ENCODE measurements around the gene C17orf58. TPM values are rescaled to one million over a fixed set of nuclear protein-coding genes. Genes with fewer than 3 reads are reported as not detected.

Gene C17orf58
- total and polyA plus RNA-seq, 9 of the 15 experiments (the other 6 are each of a cell fraction or from before 2014, with no cell fraction given) = 8.6 to 37.4 (median 27.6) TPM

- TF ChIP-seq, protein P1, sequence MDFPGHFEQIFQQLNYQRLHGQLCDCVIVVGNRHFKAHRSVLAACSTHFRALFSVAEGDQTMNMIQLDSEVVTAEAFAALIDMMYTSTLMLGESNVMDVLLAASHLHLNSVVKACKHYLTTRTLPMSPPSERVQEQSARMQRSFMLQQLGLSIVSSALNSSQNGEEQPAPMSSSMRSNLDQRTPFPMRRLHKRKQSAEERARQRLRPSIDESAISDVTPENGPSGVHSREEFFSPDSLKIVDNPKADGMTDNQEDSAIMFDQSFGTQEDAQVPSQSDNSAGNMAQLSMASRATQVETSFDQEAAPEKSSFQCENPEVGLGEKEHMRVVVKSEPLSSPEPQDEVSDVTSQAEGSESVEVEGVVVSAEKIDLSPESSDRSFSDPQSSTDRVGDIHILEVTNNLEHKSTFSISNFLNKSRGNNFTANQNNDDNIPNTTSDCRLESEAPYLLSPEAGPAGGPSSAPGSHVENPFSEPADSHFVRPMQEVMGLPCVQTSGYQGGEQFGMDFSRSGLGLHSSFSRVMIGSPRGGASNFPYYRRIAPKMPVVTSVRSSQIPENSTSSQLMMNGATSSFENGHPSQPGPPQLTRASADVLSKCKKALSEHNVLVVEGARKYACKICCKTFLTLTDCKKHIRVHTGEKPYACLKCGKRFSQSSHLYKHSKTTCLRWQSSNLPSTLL (IDR thresholded peaks at IDR 0.05) = peak; percentile 89
- no peak for TF ChIP-seq ZNF165 (CRISPR knock-in tag; IDR thresholded peaks at IDR 0.05; ENCODE audit: borderline replicate concordance)
- peak in 1 of 2 experiments; percentile 83; a peak in 2 of 4 replicates for TF ChIP-seq NONO (IDR thresholded peaks at IDR 0.05; ENCODE audit: low read depth in 2 of 2, low read length in 1 of 2)
- TF ChIP-seq EHMT2 (IDR thresholded peaks at IDR 0.05) = no peak
- TF ChIP-seq, protein P2, sequence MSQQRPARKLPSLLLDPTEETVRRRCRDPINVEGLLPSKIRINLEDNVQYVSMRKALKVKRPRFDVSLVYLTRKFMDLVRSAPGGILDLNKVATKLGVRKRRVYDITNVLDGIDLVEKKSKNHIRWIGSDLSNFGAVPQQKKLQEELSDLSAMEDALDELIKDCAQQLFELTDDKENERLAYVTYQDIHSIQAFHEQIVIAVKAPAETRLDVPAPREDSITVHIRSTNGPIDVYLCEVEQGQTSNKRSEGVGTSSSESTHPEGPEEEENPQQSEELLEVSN (IDR thresholded peaks at IDR 0.05; ENCODE audit: borderline replicate concordance in 1 of 2, extremely low read depth in 1 of 2, insufficient read depth in 1 of 2, insufficient read length in 1 of 2, low read depth in 1 of 2, low read length in 1 of 2, poor library complexity in 1 of 2, severe bottlenecking in 1 of 2) = peak; percentile 97 to 99
- TF ChIP-seq ATF1 (CRISPR knock-in tag; IDR thresholded peaks at IDR 0.05) = no peak
- TF ChIP-seq ATF1 (tag; IDR thresholded peaks at IDR 0.05) = peak; percentile 86
- TF ChIP-seq RFX7 (CRISPR knock-in tag; IDR thresholded peaks at IDR 0.05) = no peak
- peak; percentile 71; the same call in 1 of the 2 replicates for TF ChIP-seq ZNF609 (CRISPR knock-in tag; IDR thresholded peaks at IDR 0.05; ENCODE audit: borderline replicate concordance)
- no peak; the same call in 1 of the 2 replicates for TF ChIP-seq ZNF24 (IDR thresholded peaks at IDR 0.05)
- TF ChIP-seq FOXP1 (CRISPR knock-in tag; IDR thresholded peaks at IDR 0.05) = peak; percentile 84
- no peak for TF ChIP-seq CBX5 (IDR thresholded peaks at IDR 0.05; ENCODE audit: borderline replicate concordance, low read depth)
- peak; percentile 81 for TF ChIP-seq SMAD4 (CRISPR knock-in tag; conservative IDR thresholded peaks at IDR 0.05)
- TF ChIP-seq DLX4 (CRISPR knock-in tag; IDR thresholded peaks at IDR 0.05) = no peak
- no peak for TF ChIP-seq ID3 (CRISPR knock-in tag; IDR thresholded peaks at IDR 0.05)
- peak; percentile 79 for TF ChIP-seq ID3 (tag; IDR thresholded peaks at IDR 0.05)
- no peak; the same call in 1 of the 2 replicates for TF ChIP-seq FOXK1 (CRISPR knock-in tag; IDR thresholded peaks at IDR 0.05; ENCODE audit: borderline replicate concordance)
Observed at GRCh38 chr17:68019675-68020408, 23.6 kb upstream of the C17orf58 start (continued).
